NAMALWA (cell line): ENCODE data around the gene TNFAIP8L3.

Source experiments
- DNase-seq: peaks from one replicate; pipeline ENCODE4 v3.0.0-alpha.2; 2015; ENCODE audit warnings: low spot score

Gene TNFAIP8L3

DNA sequence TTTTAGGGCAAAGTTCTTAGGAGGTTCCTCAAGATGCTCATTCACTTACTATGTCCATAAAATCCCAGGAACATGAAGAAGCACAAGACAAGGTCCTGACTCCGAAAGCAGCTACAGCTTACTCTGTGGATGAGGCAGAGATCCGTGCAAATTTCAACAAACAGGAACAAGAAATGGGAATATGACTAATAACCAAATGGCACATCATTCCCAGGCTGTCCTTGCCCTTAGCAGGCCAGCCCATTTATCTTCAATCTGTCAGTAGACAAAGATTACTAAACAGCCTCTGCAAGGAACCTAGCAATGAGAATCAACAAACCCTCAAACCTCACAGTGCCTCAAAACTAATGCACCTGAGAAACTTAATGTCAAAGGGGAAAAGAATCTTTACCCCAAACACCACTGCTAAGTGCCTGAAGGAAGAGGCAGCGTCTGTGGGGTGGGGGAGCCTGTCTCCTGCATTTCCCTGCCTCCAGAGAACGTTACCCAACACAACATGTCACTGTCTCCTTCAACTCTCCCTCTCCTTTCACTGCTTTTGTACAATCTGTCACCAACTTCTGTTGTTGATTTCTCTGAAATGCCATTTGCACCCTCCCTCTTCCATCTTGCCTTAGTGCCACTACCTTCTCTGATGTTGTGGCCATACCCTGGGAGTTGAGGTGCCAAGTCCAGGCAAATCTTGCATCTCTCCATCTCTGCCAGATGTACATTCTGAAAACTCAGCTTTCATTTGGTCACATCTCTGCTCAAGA lies 4.8 kb downstream of the TNFAIP8L3 start:
- DNase-seq = no peak

DNA sequence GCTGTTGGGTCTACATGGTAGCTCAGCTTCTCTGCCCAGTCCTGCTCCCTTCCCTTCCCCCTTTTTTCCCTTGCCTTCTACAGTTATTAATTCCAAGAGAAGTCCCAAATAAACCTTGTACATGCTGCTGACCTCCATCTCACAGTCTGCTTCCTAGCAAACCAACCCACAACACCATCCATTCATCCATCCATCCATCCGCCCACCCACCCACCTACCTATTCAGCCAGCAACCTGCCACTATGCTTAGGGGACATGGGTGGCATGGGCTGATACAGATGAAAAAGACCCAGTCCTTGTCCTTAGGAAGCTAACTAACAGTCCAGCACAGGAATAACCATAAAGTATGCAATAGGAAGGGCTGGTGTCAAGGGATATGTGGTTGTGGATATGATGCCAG lies 5.7 kb downstream of the TNFAIP8L3 start:
- DNase-seq = no peak

DNA sequence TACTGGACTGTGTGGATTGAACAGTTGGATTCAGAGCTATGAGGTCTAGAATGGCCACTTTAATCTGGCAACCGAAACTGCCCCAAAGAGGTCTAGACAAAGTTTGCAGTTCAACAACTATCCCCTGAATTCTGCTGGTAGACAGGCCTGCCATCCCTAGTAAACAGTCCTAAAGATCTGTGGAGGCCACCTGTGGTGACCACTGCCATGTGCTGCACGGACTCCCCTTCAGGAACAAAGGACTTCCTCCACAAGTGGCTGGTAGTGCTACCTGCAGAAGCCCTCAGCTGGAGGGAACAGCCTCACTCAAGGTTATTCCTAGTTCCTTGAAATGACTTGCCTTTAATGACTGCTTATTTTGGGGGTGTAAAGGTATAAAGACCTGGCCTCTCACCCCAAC lies 6.1 kb downstream of the TNFAIP8L3 start:
- DNase-seq = no peak

- DNase-seq = no peak
These were observed 7.2 kb downstream of the TNFAIP8L3 start for GRCh38 chr15:51087513-51087912.

DNA sequence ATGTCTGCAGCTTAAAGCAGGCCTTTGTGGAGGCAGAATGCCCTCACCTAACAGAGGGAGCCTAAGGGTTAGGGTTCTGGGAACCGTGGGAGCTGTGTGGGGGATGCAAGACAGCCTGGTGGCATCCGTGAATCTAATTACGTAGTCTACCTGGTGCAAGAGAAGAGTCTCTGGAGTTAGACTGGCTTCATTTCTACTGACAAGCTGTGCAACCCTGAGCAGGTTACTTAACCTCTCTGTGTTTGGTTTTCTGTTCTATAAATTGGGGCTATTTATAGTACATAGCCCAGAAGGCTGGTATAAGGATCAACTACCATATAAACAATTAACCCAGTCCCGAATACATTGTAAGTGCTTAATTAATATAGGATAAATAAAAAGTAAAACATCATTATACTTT lies 8.3 kb downstream of the TNFAIP8L3 start:
- no peak for DNase-seq

DNA sequence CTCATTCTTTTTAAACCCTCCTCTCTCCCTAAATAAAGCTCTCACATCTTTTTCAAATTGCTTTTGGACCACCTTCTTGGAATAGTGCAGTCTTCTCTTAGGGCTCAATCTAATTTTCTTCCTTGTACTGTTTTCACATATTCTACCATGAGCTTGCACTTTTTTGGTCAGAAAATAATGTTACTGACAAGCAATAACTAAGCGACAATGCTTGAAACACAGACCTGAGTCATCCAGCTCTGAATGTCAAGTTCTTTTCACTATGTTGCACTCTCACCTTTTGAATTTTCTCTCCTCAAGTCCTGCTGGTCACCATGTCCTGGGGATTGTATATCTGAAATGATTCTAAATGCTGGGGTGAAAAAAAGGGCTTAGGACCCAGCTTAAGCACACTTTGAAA lies 8.9 kb downstream of the TNFAIP8L3 start:
- no peak for DNase-seq

GRCh38 chr15:51083641-51084166 lies 11.0 kb downstream of the TNFAIP8L3 start:
- DNase-seq = no peak

DNA sequence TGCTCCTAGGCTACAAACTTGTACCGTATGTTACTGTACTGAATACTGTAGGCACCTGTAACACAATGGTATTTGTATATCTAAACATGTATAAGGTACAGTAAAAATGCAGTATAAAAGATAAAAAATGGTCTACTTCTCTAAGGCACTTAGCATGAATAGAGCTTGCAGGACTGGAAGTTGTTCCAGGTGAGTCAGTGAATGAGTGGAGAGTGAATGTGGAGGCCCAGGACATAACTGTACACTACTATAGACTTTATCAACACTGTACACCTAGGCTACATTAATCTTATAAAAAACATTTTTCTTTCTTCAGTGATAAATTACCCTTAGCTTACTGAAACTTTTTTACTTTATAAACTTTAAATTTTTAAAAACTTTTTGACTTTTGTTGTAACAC lies 12.5 kb downstream of the TNFAIP8L3 start:
- no peak for DNase-seq

GRCh38 chr15:51080286-51080685 lies 14.4 kb downstream of the TNFAIP8L3 start:
- DNase-seq = no peak

DNA sequence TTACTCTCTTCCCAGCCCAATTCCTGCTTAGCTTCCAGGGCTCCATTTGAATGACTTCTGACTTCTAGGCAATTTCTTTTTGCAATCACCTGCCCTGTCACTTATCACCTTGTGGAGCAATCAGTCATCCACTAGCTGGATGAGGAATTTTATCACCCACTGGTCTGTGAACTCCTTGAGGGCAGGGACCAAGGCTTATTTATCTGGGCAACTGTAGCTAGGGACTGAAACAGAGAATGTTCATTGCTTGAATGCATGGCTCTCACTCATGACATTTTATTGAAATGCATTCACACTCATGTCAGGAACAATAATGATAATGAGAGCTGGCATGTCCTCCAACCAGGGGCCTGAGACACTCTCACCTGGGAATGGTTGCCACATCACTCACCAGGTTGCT lies 15.5 kb downstream of the TNFAIP8L3 start:
- DNase-seq = no peak

GRCh38 chr15:51077221-51078153 lies 17.2 kb downstream of the TNFAIP8L3 start:
- peak; percentile 55 for DNase-seq

DNA sequence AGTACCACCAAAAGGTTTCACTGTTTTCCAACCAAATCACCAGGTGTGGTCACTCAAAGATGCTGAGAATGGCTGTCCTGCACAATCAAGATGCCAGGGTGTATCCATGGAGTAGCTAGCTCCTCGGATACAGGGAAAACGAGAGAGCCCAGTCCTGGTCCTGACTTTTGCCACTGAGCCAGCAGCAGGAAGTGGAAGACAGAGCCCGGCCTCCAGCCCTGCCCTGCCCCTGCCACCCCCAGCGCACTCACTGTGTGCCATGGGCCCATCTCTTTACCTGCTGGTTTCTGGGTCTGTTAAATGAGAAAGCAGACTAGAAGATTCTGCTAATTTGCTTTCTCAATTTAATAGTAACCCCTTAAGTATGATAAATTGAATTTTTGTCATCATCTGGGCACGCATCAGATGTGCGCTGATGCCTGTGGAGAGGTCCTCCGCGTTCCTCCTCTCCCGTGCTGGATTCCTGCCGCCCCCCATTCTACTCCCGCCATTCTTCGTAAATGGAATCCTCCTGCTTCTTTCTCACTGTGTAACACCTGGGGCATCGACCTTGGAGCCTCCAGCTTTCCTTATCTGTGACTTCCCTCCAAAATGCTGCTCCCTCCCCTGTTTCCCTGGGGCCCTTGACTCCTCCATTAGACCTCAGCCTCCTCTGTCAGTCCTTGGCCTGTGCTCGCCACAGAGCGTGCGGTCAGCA lies 18.0 kb downstream of the TNFAIP8L3 start:
- DNase-seq = no peak

DNA sequence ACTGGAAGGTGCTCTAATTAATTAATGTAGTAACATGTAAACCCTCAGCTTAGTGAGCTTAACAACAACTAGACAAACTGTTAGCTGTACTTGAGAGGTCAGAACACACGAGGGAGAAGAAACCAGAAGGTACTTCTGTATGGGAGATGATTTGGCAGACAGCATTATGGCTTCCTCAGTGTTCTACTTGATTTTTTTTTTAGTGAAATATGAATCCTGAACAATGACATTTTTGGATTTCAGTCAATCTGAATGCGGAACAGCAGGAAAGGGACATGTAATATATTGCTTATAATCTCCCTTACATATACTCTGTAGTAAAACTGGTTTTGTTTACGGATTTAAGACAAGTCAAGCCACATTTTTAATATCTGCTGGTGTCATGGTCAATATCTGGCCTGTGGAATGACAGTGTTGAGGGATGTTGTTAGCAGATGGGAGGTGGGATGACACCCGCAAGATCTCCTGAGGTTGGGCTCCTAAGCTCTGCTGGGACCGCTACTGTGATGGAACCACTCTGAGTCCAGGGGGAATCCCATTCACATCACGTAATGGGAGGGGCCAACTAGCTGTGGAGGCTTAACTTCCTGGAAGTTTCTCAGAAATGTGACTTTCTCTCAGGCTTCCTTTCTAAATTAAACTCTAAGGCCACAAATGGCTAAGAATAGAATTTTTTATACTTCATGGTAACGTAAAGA lies 18.7 kb downstream of the TNFAIP8L3 start:
- DNase-seq = no peak

DNA sequence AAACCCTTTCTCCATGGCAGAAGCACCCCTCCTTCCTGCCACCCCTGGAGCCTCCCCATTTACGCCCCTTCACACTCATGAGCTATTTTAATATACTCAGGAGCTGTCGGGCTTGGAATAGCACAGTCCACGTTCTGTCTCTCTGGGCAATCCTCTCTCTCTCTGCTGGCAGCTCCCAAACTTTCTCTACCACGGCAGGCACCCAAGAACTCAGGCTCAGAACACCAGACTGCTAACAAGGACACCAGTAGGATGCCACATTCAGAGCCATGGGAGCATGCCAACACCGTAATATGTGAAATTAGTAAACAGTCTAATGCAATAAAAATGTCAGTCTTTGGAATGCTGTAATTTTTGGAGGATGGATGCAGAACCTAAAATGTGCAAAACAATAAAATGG lies 19.3 kb downstream of the TNFAIP8L3 start:
- no peak for DNase-seq

DNA sequence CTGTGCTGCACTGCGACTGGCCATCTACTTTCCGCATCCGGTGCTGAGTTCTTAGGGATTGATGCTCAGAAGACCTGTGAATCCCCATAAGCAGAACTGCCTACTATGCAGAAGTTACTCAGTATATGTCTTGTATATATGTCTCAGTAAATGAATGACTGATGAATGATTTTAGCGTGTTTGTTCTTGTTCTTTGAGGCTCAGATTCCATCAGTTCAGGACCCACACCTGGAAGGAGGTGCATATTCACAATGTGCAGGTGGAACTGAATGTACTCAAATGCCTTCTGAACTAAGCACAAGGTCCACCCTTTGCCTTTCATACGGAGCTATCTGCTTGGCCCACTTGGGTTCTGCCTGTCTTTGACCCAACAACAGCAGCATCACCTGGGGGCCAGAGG lies 19.8 kb downstream of the TNFAIP8L3 start:
- no peak for DNase-seq

DNA sequence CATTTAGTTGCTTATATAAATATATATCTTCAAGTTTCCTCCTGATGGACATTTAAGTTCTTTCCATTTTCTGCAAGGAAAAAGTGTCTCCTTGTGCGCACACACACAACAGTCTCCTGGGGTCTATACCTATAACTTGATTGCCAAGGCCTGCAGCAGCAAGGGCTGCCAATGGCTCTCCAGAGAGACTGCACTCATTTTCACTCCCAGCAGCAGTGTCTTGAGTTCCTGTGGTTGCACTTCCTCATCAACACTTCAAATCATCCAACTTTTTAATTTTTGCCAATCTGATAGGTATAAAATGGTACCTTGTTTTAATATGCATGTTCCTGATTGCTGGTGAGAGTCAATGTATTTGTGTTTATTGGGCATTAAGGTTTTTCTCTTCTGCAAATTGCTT lies 23.1 kb downstream of the TNFAIP8L3 start:
- DNase-seq = peak; percentile 13

GRCh38 chr15:51069983-51070382 lies 24.7 kb downstream of the TNFAIP8L3 start:
- DNase-seq = no peak

DNA sequence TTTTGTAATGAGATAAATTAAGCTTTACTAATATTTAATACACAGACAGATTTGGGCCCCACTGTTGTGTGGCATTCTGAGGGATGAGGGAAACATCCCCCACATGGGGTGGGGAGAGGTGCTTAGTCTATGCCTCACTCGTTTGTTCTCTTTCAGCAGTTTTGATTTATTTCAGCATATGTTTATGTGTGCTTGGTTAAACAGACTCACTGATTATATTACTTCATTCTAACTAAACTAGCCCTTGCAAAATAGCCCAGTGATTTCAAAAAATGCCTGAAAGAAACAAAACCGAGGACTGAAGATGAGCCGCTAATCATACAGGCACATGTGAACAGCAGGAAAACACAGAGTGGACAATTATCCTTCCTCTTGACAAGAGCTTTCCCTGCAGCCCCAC lies 27.2 kb downstream of the TNFAIP8L3 start:
- DNase-seq = no peak

DNA sequence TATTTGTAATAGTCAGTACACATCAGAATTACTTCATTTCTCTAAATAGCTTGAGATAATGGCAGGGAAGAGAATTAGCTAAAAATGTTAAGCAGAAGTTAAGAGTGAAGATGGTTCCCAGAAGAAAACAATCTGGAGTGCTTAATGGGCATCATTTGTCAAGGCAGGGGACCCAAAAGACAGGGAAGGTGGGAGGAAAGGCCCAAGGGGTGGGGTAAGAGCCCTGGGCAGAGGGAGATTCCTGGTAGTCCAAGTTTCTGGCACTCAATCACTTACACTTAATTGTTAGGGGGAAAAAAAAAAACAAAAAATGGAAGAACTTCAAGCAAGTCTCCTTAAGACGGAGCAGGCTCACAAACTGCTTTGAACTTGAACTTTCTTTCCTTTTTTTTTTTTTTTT lies 28.9 kb downstream of the TNFAIP8L3 start:
- DNase-seq = no peak

- no peak for DNase-seq
These were observed 29.4 kb downstream of the TNFAIP8L3 start for GRCh38 chr15:51065261-51065660.

DNA sequence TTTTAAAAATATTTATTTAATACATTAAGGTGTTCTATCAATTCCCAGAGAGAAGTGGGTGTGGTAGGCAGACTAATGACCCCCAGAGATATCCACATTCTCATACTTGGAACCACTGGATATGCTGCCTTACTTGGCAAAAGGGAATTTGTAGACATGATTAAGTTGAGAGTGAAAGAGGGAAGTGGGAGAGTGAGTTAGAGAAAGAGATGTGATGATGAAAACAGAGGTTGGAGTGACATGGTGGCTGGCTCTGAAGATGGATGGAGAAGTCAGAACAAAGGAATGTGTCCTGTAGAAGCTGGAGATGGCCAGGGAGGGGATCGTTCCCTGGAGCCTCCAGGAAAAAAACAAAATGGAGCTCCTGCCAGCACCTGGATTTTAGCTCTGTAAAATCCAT lies 32.0 kb downstream of the TNFAIP8L3 start:
- no peak for DNase-seq
